ENCODE measurements around the gene ANKRD11.

The ANKRD11 gene

DNA sequence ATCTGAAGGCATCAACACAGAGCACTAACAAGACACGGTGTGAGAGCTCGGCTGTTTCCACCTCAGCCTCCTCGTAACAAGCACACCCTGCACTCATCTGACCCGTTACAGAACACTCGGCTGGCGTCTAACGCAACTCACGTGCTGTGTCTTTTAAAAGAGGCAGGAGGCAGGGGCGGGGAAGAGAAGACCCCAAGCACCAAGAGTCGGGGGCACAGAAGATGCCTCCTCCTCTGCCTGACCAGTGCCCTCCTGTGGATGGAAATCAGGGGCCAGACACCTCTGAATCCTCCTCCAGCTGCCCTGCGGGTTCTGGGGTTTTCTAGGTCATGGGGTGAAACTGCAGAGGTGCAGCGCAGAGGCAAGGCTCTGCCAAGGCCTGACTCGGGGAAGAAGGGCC lies 198.6 kb downstream of the ANKRD11 start:
- H3K36me3 ChIP-seq (ENCODE audit: control insufficient read depth, insufficient read depth, low read length) = no peaks in the 10 kb centered on the region
- no peak overlapping the region for H3K4me3 ChIP-seq (ENCODE audit: low read depth, low read length)
- TF ChIP-seq, protein P1, sequence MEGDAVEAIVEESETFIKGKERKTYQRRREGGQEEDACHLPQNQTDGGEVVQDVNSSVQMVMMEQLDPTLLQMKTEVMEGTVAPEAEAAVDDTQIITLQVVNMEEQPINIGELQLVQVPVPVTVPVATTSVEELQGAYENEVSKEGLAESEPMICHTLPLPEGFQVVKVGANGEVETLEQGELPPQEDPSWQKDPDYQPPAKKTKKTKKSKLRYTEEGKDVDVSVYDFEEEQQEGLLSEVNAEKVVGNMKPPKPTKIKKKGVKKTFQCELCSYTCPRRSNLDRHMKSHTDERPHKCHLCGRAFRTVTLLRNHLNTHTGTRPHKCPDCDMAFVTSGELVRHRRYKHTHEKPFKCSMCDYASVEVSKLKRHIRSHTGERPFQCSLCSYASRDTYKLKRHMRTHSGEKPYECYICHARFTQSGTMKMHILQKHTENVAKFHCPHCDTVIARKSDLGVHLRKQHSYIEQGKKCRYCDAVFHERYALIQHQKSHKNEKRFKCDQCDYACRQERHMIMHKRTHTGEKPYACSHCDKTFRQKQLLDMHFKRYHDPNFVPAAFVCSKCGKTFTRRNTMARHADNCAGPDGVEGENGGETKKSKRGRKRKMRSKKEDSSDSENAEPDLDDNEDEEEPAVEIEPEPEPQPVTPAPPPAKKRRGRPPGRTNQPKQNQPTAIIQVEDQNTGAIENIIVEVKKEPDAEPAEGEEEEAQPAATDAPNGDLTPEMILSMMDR (IDR thresholded peaks at IDR 0.05) = no peak
- H3K9me3 ChIP-seq (ENCODE audit: control insufficient read depth, low read length) = no peaks in the 10 kb centered on the region
- peaks cover 35% of the 10 kb centered on the region for H3K79me2 ChIP-seq
- H3K4me2 ChIP-seq (ENCODE audit: low read length) = no peak overlapping the region
- no peaks in the 10 kb centered on the region for H3K4me1 ChIP-seq
- H3K27me3 ChIP-seq (ENCODE audit: control insufficient read depth, insufficient read depth, low read length) = no peaks in the 10 kb centered on the region
- H3K9ac ChIP-seq = no peak overlapping the region
- H2AFZ ChIP-seq = no peak overlapping the region
- no peak overlapping the region for H3K27ac ChIP-seq

DNA sequence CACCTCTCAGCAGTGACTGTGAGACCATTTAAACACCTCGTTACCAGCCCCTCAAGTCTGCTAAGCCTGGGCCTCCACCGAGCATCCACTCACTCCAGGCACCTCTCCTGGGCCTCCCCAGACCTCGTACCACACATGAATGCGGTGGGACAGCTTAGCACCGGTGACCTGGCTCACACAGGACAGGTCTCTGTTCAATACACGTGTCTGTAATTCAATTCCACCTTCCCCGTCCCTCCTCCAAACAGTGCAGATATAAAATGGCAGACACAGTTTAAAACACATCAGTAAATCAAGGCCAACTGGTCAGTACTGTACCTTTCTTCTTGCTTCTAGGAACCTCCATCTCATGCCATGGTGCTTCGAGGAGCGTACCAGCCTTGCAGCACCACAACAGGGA lies 199.0 kb downstream of the ANKRD11 start:
- TF ChIP-seq, protein P1 (IDR thresholded peaks at IDR 0.05) = no peak
- Histone ChIP-seq H3K79me2 (peaks cover 31% of the 10 kb centered on the region), H3K27me3 (ENCODE audit: control insufficient read depth, insufficient read depth, low read length) (no peaks in the 10 kb centered on the region), H2AFZ (no peak overlapping the region), H3K4me1 (no peaks in the 10 kb centered on the region), H3K9ac (no peak overlapping the region), H3K9me3 (ENCODE audit: control insufficient read depth, low read length) (no peaks in the 10 kb centered on the region), H3K36me3 (ENCODE audit: control insufficient read depth, insufficient read depth, low read length) (no peaks in the 10 kb centered on the region), H3K4me2 (ENCODE audit: low read length) (no peak overlapping the region), H3K4me3 (ENCODE audit: low read depth, low read length) (no peak overlapping the region), H3K27ac (no peak overlapping the region)

DNA sequence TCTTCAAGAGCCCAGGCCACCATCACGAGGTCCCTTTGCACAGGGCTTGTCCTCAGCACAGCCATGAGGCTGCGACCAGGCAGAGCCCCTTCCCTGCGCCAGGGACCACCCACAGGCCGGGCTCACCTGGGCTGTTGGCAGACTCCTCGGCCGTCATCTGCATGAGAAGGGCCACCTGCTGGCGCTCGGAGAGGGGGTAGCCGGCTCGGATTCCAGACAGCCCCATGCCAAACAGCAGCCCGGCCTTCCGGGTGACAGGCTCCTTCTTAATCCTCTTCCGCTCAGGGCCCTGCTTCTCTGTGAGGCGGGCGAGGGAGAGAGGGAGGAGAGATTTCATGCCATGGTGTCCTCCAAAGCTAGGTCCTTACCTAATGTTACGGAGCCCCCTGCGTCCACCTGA lies 199.5 kb downstream of the ANKRD11 start:
- TF ChIP-seq, protein P1 (IDR thresholded peaks at IDR 0.05) = no peak
- Histone ChIP-seq H2AFZ (no peak overlapping the region), H3K9me3 (ENCODE audit: control insufficient read depth, low read length) (no peaks in the 10 kb centered on the region), H3K79me2 (peaks cover 27% of the 10 kb centered on the region), H3K4me1 (no peaks in the 10 kb centered on the region), H3K27me3 (ENCODE audit: control insufficient read depth, insufficient read depth, low read length) (no peaks in the 10 kb centered on the region), H3K27ac (no peak overlapping the region), H3K9ac (no peak overlapping the region), H3K36me3 (ENCODE audit: control insufficient read depth, insufficient read depth, low read length) (no peaks in the 10 kb centered on the region), H3K4me2 (ENCODE audit: low read length) (no peak overlapping the region), H3K4me3 (ENCODE audit: low read depth, low read length) (no peak overlapping the region)

DNA sequence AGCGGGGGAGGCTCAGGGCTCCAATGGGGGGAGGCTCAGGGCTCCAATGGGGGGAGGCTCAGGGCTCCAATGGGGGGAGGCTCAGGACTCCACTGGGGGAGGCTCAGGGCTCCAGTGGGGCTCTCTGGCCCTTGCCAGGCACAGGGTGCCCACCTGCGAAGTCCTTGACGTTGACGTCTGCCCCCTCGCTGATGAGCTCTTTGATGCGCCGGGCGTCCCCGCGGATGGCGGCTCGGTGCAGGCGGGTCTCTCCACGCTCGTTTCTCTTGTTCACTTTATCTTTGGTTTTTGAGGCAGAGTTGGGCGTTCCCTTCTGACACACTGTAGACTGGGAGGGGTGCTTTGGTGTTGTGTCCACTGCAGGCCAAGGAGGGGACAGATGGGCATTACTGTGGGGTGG lies 199.9 kb downstream of the ANKRD11 start:
- H3K79me2 ChIP-seq = peaks cover 27% of the 10 kb centered on the region
- H3K4me1 ChIP-seq = no peaks in the 10 kb centered on the region
- H3K27me3 ChIP-seq (ENCODE audit: control insufficient read depth, insufficient read depth, low read length) = no peaks in the 10 kb centered on the region
- H3K4me3 ChIP-seq (ENCODE audit: low read depth, low read length) = no peak overlapping the region
- no peaks in the 10 kb centered on the region for H3K36me3 ChIP-seq (ENCODE audit: control insufficient read depth, insufficient read depth, low read length)
- H3K4me2 ChIP-seq (ENCODE audit: low read length) = no peak overlapping the region
- TF ChIP-seq, protein P1 (IDR thresholded peaks at IDR 0.05) = no peak
- no peaks in the 10 kb centered on the region for H3K9me3 ChIP-seq (ENCODE audit: control insufficient read depth, low read length)
- H3K27ac ChIP-seq = no peak overlapping the region
- no peak overlapping the region for H2AFZ ChIP-seq
- no peak overlapping the region for H3K9ac ChIP-seq

Data from parathyroid adenoma (tissue), 2 donors.